ENCODE results near the gene DLG2. TPM values are rescaled to one million over a fixed set of nuclear protein-coding genes. Genes with fewer than 3 reads are reported as not detected.

Gene DLG2
- polyA plus RNA-seq, 2 donors: 2.6 to 6.7 TPM

DNA sequence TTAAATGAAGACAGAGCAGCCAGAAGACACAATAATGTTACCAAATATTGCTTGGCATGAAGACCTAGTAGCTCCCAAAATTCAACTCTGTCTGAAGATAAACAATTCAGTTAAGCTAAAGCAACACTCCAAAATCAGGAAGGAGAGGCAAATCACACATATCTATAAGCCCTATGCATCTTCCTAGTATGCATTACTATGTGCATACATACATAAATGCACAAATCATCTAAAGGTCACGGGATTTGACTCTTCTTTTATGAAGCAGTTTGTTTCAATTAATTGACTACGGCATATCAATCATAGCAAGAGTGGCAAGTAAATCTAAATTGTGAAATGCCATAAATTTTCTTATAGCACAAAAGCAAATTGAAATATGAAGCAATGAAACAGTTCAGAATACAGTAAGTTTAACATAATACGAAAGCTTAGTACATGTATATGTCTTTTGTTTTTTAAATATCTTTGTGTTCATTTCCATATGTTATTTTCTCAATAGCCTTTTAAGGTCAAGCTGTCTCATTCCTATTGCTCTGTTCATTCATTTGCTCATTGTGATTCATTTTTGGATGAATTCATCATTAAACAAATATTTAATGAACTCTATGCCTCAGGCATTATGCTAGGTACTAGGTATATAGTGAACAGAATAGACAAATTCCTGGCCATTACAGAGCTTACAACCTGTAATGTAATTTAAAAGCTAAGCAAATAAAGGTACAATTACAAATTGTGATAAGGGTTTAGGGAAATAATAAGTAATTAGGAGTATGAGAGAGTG, 540.5 kb downstream of the DLG2 start:
- Histone ChIP-seq H3K27me3 (ENCODE audit: control insufficient read depth in 1 of 2, insufficient read depth in 2 of 2, low read length in 2 of 2) (no peaks in the 10 kb centered on the region), H3K9me3 (ENCODE audit: control insufficient read depth in 2 of 2, insufficient read depth in 1 of 2, low read depth in 1 of 2, low read length in 1 of 2) (no peaks in the 10 kb centered on the region), H3K4me1 (ENCODE audit: control insufficient read depth in 2 of 2, insufficient read depth in 2 of 2, low read length in 1 of 2) (no peaks in the 10 kb centered on the region), H3K4me3 (ENCODE audit: low read depth in 1 of 2, low read length in 2 of 2) (no peak overlapping the region), H3K36me3 (ENCODE audit: control insufficient read depth in 2 of 2, insufficient read depth in 2 of 2, low read length in 1 of 2) (no peaks in the 10 kb centered on the region), H3K27ac (ENCODE audit: low read depth in 2 of 2, low read length in 1 of 2) (no peak overlapping the region)
- WGBS, 2 donors: 65 to 79% methylated on average over 3 of the region's 3 CpGs

DNA sequence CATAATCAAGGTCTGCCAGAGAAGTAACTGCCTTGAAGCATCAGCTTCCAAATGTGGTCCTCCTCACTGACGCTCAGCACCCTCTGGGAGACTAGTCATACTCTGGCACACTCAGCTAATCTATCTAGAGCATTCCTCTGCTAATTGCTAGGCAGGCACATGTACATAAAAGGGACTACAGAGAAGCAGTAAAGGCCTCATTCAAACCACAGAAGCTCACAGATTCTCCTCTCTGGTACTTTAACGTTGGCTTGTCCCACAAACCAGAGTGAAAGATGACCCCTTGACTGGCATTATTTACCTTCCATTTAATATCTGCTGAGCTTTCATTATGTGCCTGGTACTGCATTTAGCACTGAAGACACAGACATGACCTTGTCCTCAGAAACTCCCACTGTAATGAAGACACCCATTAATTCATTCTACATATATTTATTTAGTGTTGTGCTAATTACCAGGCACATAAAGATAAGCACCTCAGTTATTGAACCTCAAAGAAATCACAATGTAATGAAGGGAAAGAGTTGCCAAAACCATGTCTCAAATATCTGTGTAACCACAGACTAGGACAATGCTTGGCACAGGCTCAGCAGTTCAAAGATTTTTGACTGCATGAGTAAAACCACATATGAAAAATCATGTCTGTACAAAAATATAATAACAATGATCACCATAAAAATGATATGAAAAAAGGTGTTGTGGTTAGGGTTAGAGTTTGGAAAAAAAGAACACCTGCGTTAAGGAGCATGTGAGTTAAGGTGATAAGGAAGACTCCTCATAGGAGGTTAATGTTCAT, 550.4 kb downstream of the DLG2 start:
- WGBS, 2 donors: 40 to 41% methylated on average over 3 of the region's 3 CpGs
- Histone ChIP-seq H3K4me1 (ENCODE audit: control insufficient read depth in 2 of 2, insufficient read depth in 2 of 2, low read length in 1 of 2) (no peaks in the 10 kb centered on the region), H3K27ac (ENCODE audit: low read depth in 2 of 2, low read length in 1 of 2) (no peak overlapping the region), H3K4me3 (ENCODE audit: low read depth in 1 of 2, low read length in 2 of 2) (no peak overlapping the region), H3K9me3 (ENCODE audit: control insufficient read depth in 2 of 2, insufficient read depth in 1 of 2, low read depth in 1 of 2, low read length in 1 of 2) (no peaks in the 10 kb centered on the region), H3K36me3 (ENCODE audit: control insufficient read depth in 2 of 2, insufficient read depth in 2 of 2, low read length in 1 of 2) (no peaks in the 10 kb centered on the region), H3K27me3 (ENCODE audit: control insufficient read depth in 1 of 2, insufficient read depth in 2 of 2, low read length in 2 of 2) (no peaks in the 10 kb centered on the region)

DNA sequence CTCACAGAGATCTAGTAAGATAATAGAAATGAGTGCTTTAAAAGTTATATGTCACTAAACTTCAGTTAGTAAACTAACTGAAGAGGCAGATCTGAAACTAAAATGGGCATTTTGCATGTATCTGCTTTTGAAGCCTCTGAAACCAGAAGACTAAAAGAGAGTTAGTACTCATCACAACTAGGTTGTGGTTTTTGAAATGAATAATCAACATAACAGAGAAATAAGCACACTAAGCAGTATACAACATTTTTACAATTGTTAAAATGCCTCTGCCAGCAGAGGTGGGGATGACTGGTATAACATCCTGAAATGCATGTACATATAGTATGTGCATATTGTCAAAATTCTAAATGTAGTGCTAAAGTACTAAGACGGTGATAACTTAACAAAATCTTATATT, 564.5 kb downstream of the DLG2 start:
- Histone ChIP-seq H3K36me3 (ENCODE audit: control insufficient read depth in 2 of 2, insufficient read depth in 2 of 2, low read length in 1 of 2) (no peaks in the 10 kb centered on the region), H3K27me3 (ENCODE audit: control insufficient read depth in 1 of 2, insufficient read depth in 2 of 2, low read length in 2 of 2) (no peaks in the 10 kb centered on the region), H3K27ac (ENCODE audit: low read depth in 2 of 2, low read length in 1 of 2) (no peak overlapping the region), H3K4me1 (ENCODE audit: control insufficient read depth in 2 of 2, insufficient read depth in 2 of 2, low read length in 1 of 2) (no peaks in the 10 kb centered on the region), H3K9me3 (ENCODE audit: control insufficient read depth in 2 of 2, insufficient read depth in 1 of 2, low read depth in 1 of 2, low read length in 1 of 2) (no peaks in the 10 kb centered on the region), H3K4me3 (ENCODE audit: low read depth in 1 of 2, low read length in 2 of 2) (no peak overlapping the region)
- 83 to 85% methylated on average over 1 of the region's 1 CpG for whole genome bisulfite sequencing, 2 donors

DNA sequence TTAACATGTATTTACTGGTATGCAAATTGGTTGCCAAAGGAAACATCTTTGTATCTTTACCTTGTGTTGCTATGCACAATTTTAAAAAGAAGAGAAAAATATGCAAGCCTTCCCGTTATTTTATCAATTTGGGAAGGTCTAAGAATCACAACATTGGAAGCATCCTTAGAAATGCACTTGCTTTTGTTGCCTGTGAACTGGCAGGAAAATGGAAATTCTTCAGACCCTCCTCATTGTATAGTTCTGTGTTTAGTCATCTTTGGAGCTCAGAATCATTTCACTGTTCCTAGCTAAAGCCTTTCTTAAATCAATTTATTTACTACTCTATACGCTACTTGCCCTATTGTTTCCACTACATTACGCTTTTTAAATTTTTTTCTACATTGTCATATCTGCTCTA, 574.5 kb downstream of the DLG2 start:
- H3K4me1 ChIP-seq (ENCODE audit: control insufficient read depth in 2 of 2, insufficient read depth in 2 of 2, low read length in 1 of 2): no peaks in the 10 kb centered on the region
- H3K9me3 ChIP-seq (ENCODE audit: control insufficient read depth in 2 of 2, insufficient read depth in 1 of 2, low read depth in 1 of 2, low read length in 1 of 2): no peaks in the 10 kb centered on the region
- no peaks in the 10 kb centered on the region for H3K36me3 ChIP-seq (ENCODE audit: control insufficient read depth in 2 of 2, insufficient read depth in 2 of 2, low read length in 1 of 2)
- H3K27ac ChIP-seq (ENCODE audit: low read depth in 2 of 2, low read length in 1 of 2): no peak overlapping the region
- H3K4me3 ChIP-seq (ENCODE audit: low read depth in 1 of 2, low read length in 2 of 2): no peak overlapping the region
- WGBS, 2 donors: 86 to 92% methylated on average over 3 of the region's 3 CpGs
- H3K27me3 ChIP-seq (ENCODE audit: control insufficient read depth in 1 of 2, insufficient read depth in 2 of 2, low read length in 2 of 2): no peaks in the 10 kb centered on the region

DNA sequence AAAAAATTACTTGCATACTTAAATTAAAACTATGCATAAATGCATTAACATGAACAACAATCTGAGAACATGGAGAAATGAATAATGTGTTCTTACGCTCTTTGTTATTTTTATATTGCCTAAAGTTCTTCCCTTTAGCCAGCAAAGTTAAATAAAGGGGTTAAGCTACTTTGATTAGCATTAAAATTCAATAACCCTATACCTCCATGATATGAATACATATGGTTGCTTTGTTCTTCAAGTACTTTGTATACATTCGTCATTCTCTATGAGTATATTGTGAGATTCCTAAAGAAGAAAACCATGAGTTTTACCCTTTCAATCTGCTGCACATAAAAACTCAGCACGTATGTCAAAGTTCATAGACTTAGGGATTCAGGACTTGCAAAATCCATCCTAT, 578.3 kb downstream of the DLG2 start:
- H3K9me3 ChIP-seq (ENCODE audit: control insufficient read depth in 2 of 2, insufficient read depth in 1 of 2, low read depth in 1 of 2, low read length in 1 of 2): no peaks in the 10 kb centered on the region
- no peaks in the 10 kb centered on the region for H3K27me3 ChIP-seq (ENCODE audit: control insufficient read depth in 1 of 2, insufficient read depth in 2 of 2, low read length in 2 of 2)
- no peaks in the 10 kb centered on the region for H3K4me1 ChIP-seq (ENCODE audit: control insufficient read depth in 2 of 2, insufficient read depth in 2 of 2, low read length in 1 of 2)
- H3K36me3 ChIP-seq (ENCODE audit: control insufficient read depth in 2 of 2, insufficient read depth in 2 of 2, low read length in 1 of 2): no peaks in the 10 kb centered on the region
- 85 to 86% methylated on average over 3 of the region's 3 CpGs for WGBS, 2 donors
- no peak overlapping the region for H3K27ac ChIP-seq (ENCODE audit: low read depth in 2 of 2, low read length in 1 of 2)
- H3K4me3 ChIP-seq (ENCODE audit: low read depth in 1 of 2, low read length in 2 of 2): no peak overlapping the region

DNA sequence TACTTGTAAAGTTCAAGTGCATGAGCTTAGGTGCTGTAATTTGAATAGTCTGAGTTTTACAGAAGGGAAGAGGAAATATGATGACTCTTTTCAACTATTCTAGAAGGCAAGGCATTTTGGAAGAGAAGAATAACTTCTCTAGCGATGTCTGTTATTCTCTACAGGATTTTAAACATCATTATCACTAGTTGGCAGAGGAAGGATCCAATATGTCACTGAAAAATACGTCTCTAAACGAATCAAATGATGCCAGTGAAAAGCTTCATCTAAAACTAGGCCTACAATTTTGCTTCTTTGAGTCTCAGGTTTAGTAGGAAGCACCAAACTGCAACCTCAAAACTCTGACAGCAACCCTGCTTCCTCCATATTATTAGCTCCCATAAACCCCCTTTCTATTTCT, 581.4 kb downstream of the DLG2 start:
- Histone ChIP-seq H3K4me1 (ENCODE audit: control insufficient read depth in 2 of 2, insufficient read depth in 2 of 2, low read length in 1 of 2) (no peaks in the 10 kb centered on the region), H3K36me3 (ENCODE audit: control insufficient read depth in 2 of 2, insufficient read depth in 2 of 2, low read length in 1 of 2) (no peaks in the 10 kb centered on the region), H3K27me3 (ENCODE audit: control insufficient read depth in 1 of 2, insufficient read depth in 2 of 2, low read length in 2 of 2) (no peaks in the 10 kb centered on the region), H3K9me3 (ENCODE audit: control insufficient read depth in 2 of 2, insufficient read depth in 1 of 2, low read depth in 1 of 2, low read length in 1 of 2) (no peaks in the 10 kb centered on the region), H3K27ac (ENCODE audit: low read depth in 2 of 2, low read length in 1 of 2) (no peak overlapping the region), H3K4me3 (ENCODE audit: low read depth in 1 of 2, low read length in 2 of 2) (no peak overlapping the region)
- WGBS, 2 donors: 69 to 70% methylated on average over 3 of the region's 3 CpGs

DNA sequence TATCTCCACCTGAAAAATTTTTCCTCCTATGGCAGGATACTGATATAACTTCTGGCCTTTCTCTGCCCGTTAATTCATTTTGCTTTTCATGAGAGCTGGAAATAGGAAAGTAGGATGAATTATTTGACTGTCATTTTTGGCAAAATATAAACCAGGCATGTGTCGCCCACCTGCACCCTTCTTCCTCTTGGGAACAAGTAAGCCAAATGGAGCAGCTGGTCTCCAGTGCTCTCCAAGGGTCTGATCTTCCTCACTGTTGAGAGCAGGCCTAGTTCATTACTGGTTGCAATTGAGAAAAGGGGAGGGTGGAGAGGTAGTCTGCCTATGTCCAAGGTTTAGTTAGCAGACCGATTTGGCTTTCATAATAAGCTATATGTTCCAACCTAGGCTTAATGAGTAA, 582.2 kb downstream of the DLG2 start:
- no peak overlapping the region for H3K27ac ChIP-seq (ENCODE audit: low read depth in 2 of 2, low read length in 1 of 2)
- H3K4me1 ChIP-seq (ENCODE audit: control insufficient read depth in 2 of 2, insufficient read depth in 2 of 2, low read length in 1 of 2): no peaks in the 10 kb centered on the region
- no peak overlapping the region for H3K4me3 ChIP-seq (ENCODE audit: low read depth in 1 of 2, low read length in 2 of 2)
- H3K36me3 ChIP-seq (ENCODE audit: control insufficient read depth in 2 of 2, insufficient read depth in 2 of 2, low read length in 1 of 2): no peaks in the 10 kb centered on the region
- 83 to 87% methylated on average over 3 of the region's 3 CpGs for WGBS, 2 donors
- H3K27me3 ChIP-seq (ENCODE audit: control insufficient read depth in 1 of 2, insufficient read depth in 2 of 2, low read length in 2 of 2): no peaks in the 10 kb centered on the region
- no peaks in the 10 kb centered on the region for H3K9me3 ChIP-seq (ENCODE audit: control insufficient read depth in 2 of 2, insufficient read depth in 1 of 2, low read depth in 1 of 2, low read length in 1 of 2)

DNA sequence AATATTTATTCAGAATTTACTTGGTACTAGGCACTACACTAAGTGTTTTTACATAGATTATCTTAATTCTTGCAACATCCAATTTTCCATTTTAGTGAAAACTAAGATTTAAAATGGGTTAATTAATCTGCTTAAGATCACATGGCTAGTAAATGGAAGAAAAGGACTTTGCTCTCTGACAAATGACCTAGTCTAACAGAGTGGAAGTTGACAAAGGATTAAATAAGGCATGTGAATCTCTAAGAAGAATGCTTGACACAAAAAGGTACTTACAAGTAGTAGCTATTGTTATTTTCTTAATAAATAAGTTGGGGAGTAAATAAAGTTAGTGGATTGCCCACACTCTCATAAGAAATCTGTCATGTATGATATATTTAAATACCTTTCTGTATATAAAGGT, 584.8 kb downstream of the DLG2 start:
- Histone ChIP-seq H3K4me3 (ENCODE audit: low read depth in 1 of 2, low read length in 2 of 2) (no peak overlapping the region), H3K27ac (ENCODE audit: low read depth in 2 of 2, low read length in 1 of 2) (no peak overlapping the region), H3K36me3 (ENCODE audit: control insufficient read depth in 2 of 2, insufficient read depth in 2 of 2, low read length in 1 of 2) (no peaks in the 10 kb centered on the region), H3K4me1 (ENCODE audit: control insufficient read depth in 2 of 2, insufficient read depth in 2 of 2, low read length in 1 of 2) (no peaks in the 10 kb centered on the region), H3K27me3 (ENCODE audit: control insufficient read depth in 1 of 2, insufficient read depth in 2 of 2, low read length in 2 of 2) (no peaks in the 10 kb centered on the region), H3K9me3 (ENCODE audit: control insufficient read depth in 2 of 2, insufficient read depth in 1 of 2, low read depth in 1 of 2, low read length in 1 of 2) (no peaks in the 10 kb centered on the region)

DNA sequence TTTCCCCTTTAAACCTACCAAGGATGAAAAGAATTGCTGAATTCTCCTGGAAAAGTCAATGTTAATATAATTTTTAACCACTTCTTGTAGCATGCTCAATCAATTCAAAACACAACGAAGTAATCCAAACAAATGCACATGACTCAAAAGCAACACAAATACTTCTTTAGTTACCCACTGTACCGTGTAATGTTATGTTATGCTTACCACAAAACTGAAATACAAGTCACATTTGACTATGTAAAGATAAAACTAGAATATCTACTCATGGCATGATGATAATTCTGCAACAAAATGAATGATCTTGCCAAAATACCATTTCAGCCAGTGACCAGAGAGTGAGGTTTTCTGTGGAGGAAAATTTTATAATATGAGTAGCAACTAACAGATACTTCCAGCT, 587.0 kb downstream of the DLG2 start:
- WGBS, 2 donors: 26 to 37% methylated on average over 2 of the region's 2 CpGs
- Histone ChIP-seq H3K4me1 (ENCODE audit: control insufficient read depth in 2 of 2, insufficient read depth in 2 of 2, low read length in 1 of 2) (no peaks in the 10 kb centered on the region), H3K9me3 (ENCODE audit: control insufficient read depth in 2 of 2, insufficient read depth in 1 of 2, low read depth in 1 of 2, low read length in 1 of 2) (no peaks in the 10 kb centered on the region)

DNA sequence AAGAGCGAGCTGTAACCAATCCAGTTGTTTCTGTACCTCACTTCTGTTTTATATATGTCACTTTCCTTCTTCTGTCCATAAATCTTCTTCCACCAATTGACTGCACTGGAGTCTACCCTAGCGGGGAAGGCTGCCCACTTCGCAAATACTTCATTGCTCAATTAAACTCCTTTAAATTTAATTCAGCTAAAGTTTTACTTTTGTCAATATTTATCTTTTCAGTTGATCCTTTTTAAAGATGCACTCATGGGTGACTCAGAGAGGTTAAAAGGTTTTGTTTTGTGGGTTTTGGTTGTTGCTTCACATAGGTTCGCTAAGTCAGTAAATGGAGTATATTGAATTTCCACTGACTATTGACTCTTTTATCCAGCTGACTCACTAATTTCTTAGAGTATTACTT, 597.2 kb downstream of the DLG2 start:
- Histone ChIP-seq H3K27ac (ENCODE audit: low read depth in 2 of 2, low read length in 1 of 2) (no peak overlapping the region), H3K9me3 (ENCODE audit: control insufficient read depth in 2 of 2, insufficient read depth in 1 of 2, low read depth in 1 of 2, low read length in 1 of 2) (peaks cover 2 to 3% of the 10 kb centered on the region in 2 donors), H3K4me3 (ENCODE audit: low read depth in 1 of 2, low read length in 2 of 2) (no peak overlapping the region), H3K36me3 (ENCODE audit: control insufficient read depth in 2 of 2, insufficient read depth in 2 of 2, low read length in 1 of 2) (no peaks in the 10 kb centered on the region), H3K4me1 (ENCODE audit: control insufficient read depth in 2 of 2, insufficient read depth in 2 of 2, low read length in 1 of 2) (no peaks in the 10 kb centered on the region), H3K27me3 (ENCODE audit: control insufficient read depth in 1 of 2, insufficient read depth in 2 of 2, low read length in 2 of 2) (no peaks in the 10 kb centered on the region)
- 45 to 57% methylated on average over 4 of the region's 4 CpGs for WGBS, 2 donors

More for the DNA sequence above, 587.0 kb downstream of the DLG2 start:
- H3K36me3 ChIP-seq (ENCODE audit: control insufficient read depth in 2 of 2, insufficient read depth in 2 of 2, low read length in 1 of 2): no peaks in the 10 kb centered on the region
- H3K27ac ChIP-seq (ENCODE audit: low read depth in 2 of 2, low read length in 1 of 2): no peak overlapping the region
- no peaks in the 10 kb centered on the region for H3K27me3 ChIP-seq (ENCODE audit: control insufficient read depth in 1 of 2, insufficient read depth in 2 of 2, low read length in 2 of 2)
- H3K4me3 ChIP-seq (ENCODE audit: low read depth in 1 of 2, low read length in 2 of 2): no peak overlapping the region
